Ishikawa (cell line): Measurements from ENCODE around the gene RXRA.

Experiments used
- CEBPB ChIP-seq: IDR thresholded peaks from 2 replicates; pipeline ENCODE4 v1.6.1; 2012
- CREB1 ChIP-seq: IDR thresholded peaks from 2 replicates; pipeline ENCODE4 v1.6.1; 2012; ENCODE audit warnings: low read depth
- EGR1 ChIP-seq: IDR thresholded peaks from 2 replicates; pipeline ENCODE4 v1.6.1; 2012
- EP300 ChIP-seq: IDR thresholded peaks from 2 replicates; pipeline ENCODE4 v1.6.1; 2012; ENCODE audit warnings: borderline replicate concordance
- MAX ChIP-seq: IDR thresholded peaks from 2 replicates; pipeline ENCODE4 v1.6.1; 2012
- USF1 ChIP-seq: IDR thresholded peaks from 2 replicates; pipeline ENCODE4 v1.6.1; 2012
- YY1 ChIP-seq: IDR thresholded peaks from 2 replicates; pipeline ENCODE4 v1.6.1; 2012; ENCODE audit warnings: low read depth
- ZBTB7A ChIP-seq: IDR thresholded peaks from 2 replicates; pipeline ENCODE4 v1.6.1; 2012; ENCODE audit warnings: low read depth

DNA sequence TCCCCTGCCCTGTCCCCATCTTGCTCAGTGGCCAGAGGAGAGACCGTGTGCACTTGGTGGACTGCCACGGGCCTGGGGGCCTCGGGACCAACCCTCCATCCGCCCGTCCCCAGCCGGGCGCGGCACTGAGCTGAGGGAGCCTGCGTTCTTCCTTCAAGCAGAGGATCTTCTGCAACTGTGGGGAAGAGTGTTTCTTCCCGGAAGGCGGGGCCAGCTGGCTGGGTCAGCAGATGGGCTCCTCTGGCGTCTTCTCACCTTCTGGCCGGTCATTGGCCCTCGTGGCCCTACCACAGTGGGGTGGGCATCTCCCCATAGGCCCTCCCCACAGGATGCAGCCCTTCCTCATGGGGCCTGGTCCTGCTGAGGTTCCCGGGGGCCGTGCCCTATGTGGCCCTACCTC lies 17.4 kb downstream of the RXRA start:
- no peak for TF ChIP-seq ZBTB7A
- TF ChIP-seq MAX = no peak
- TF ChIP-seq EGR1 = no peak
- no peak for TF ChIP-seq CEBPB
- no peak for TF ChIP-seq USF1
- no peak for TF ChIP-seq EP300
- TF ChIP-seq YY1 = no peak
- TF ChIP-seq CREB1 = no peak
